Prostate gland (tissue), 2 donors: ENCODE measurements around the gene GNPTAB.

Experiments
- POLR2A ChIP-seq: fragments of 450-650 bp; IDR thresholded peaks from one replicate; pipeline ENCODE4 v1.6.1; 2016; ENCODE audit warnings: antibody characterized with exemption, mild to moderate bottlenecking
- POLR2AphosphoS5 ChIP-seq: sonication (generic); formaldehyde crosslinking; IDR thresholded peaks from one replicate; pipeline ENCODE4 v1.6.1; 2017; ENCODE audit warnings: antibody characterized with exemption
- TF ChIP-seq, protein P1 (sequence below), 4 experiments: fragments of 200-600 bp in 2 of 4; fragments of 450-650 bp in 2 of 4; sonication (generic) in 2 of 4; IDR thresholded peaks; 1 replicate in 3 of 4; 2 replicates in 1 of 4; pipeline ENCODE4 v1.5.1; 2016 to 2019; ENCODE audit warnings: antibody characterized with exemption in 4 of 4, mild to moderate bottlenecking in 2 of 4, moderate library complexity in 2 of 4

DNA sequence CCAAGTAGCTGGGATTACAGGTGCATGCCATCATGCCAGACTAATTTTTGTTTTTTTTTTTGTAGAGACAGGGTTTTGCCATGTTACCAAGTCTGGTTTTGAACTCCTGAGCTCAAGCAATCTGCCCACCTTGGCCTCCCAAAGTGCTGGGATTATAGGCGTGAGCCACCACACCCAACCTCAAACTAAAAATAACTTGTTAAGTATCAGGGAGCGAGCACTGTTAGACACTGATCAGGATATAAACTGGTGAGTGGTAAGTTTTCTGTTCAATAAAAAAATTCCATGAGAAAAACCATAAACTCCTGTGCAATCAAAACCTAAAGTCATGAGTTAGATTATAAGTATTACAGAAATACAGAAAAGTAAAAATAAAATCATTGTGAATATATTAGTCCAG lies 46.9 kb downstream of the GNPTAB start:
- TF ChIP-seq, protein P1, sequence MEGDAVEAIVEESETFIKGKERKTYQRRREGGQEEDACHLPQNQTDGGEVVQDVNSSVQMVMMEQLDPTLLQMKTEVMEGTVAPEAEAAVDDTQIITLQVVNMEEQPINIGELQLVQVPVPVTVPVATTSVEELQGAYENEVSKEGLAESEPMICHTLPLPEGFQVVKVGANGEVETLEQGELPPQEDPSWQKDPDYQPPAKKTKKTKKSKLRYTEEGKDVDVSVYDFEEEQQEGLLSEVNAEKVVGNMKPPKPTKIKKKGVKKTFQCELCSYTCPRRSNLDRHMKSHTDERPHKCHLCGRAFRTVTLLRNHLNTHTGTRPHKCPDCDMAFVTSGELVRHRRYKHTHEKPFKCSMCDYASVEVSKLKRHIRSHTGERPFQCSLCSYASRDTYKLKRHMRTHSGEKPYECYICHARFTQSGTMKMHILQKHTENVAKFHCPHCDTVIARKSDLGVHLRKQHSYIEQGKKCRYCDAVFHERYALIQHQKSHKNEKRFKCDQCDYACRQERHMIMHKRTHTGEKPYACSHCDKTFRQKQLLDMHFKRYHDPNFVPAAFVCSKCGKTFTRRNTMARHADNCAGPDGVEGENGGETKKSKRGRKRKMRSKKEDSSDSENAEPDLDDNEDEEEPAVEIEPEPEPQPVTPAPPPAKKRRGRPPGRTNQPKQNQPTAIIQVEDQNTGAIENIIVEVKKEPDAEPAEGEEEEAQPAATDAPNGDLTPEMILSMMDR (IDR thresholded peaks at IDR 0.05) = no peak
- TF ChIP-seq POLR2AphosphoS5 (no peak), POLR2A (no peak)
